ENCODE results near the gene SPPL2B. TPM values are rescaled to one million over a fixed set of nuclear protein-coding genes. Genes with fewer than 3 reads are reported as not detected.

Gene SPPL2B
- total RNA-seq, 1 experiment from 2014 or later: 73.7 TPM

DNA sequence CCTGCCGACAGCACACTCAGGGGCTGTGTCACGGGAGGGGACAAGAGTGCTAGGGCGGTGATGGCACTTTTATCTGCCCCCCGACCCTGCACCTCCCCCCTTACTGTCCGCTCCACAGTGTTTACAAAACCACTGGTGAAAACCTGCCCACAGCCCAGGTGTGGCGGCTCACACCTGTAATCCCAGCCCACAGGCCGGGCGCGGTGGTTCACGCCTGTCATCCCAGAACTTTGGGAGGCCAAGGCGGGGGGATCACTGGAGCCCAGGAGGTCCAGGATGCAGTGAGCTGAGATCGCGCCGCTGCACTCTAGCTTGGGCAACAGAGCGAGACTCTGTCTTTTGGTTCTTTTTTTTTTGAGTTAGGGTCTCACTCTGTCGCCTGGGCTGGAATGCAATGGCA, 32.3 kb upstream of the SPPL2B start:
- WGBS (ENCODE audit: extremely low coverage, insufficient read length, low lambda C conversion rate): no CpG with 5 or more reads among the region's 16 CpGs

More for the DNA sequence above, 32.3 kb upstream of the SPPL2B start:
- Histone ChIP-seq H3K18ac (ENCODE audit: insufficient read length, low read depth, low read length) (no peak overlapping the region), H3K56ac (ENCODE audit: insufficient read length, low read depth, low read length) (no peak overlapping the region), H2AFZ (ENCODE audit: low read length) (no peak overlapping the region), H2BK20ac (ENCODE audit: low read depth, low read length, poor library complexity, severe bottlenecking) (no peak overlapping the region), H4K20me1 (ENCODE audit: control insufficient read depth, insufficient read depth, insufficient read length) (no peaks in the 10 kb centered on the region), H2AK5ac (ENCODE audit: insufficient read length, low read length) (no peak overlapping the region), H2BK5ac (ENCODE audit: insufficient read length, low read length) (no peak overlapping the region), H3K27ac (ENCODE audit: insufficient read length, low read depth, low read length) (no peak overlapping the region), H3T11ph (ENCODE audit: low read length) (no peak overlapping the region), H3K4me2 (ENCODE audit: insufficient read depth, insufficient read length, low read length) (no peak overlapping the region), H3K4ac (ENCODE audit: low read depth, low read length) (no peak overlapping the region), H3K79me2 (ENCODE audit: insufficient read depth, low read length) (no peaks in the 10 kb centered on the region), H3K4me1 (ENCODE audit: insufficient read depth, low read length) (no peaks in the 10 kb centered on the region), H2BK120ac (ENCODE audit: low read depth, low read length, poor library complexity, severe bottlenecking) (no peak overlapping the region), H3K9me3 (ENCODE audit: control insufficient read depth, low read depth, low read length) (no peaks in the 10 kb centered on the region), H3K9ac (ENCODE audit: extremely low read depth, insufficient read length, low read length) (no peak overlapping the region), H2BK15ac (ENCODE audit: low read depth, low read length) (no peak overlapping the region), H3K27me3 (ENCODE audit: insufficient read depth, low read length) (peaks cover 8% of the 10 kb centered on the region; the same call in 1 of the 2 replicates), H4K91ac (ENCODE audit: insufficient read length, low read depth, low read length) (no peak overlapping the region), H4K5ac (ENCODE audit: insufficient read length, low read depth, low read length) (no peak overlapping the region), H4K8ac (replicated peaks; ENCODE audit: insufficient read length, low read depth, low read length) (no peak overlapping the region), H3K23me2 (ENCODE audit: insufficient read length, low read depth, low read length, poor library complexity, severe bottlenecking) (no peaks in the 10 kb centered on the region), H3K14ac (ENCODE audit: insufficient read depth, low read length) (no peak overlapping the region), H3K23ac (ENCODE audit: insufficient read length, low read depth, low read length) (no peak overlapping the region), H3K79me1 (ENCODE audit: insufficient read depth, low read depth, low read length, poor library complexity, severe bottlenecking) (no peaks in the 10 kb centered on the region), H2BK12ac (ENCODE audit: insufficient read length, low read depth, low read length) (no peak overlapping the region)
- no peaks in the 10 kb centered on the region for H3K36me3 Mint-ChIP-seq (ENCODE audit: insufficient read depth in 1 of 3, low read depth in 3 of 3)
- H3K4me1 Mint-ChIP-seq: peaks cover 0 to 7% of the 10 kb centered on the region in 2 experiments; a peak in 2 of 4 replicates
- peaks cover 58% of the 10 kb centered on the region for H3K27me3 Mint-ChIP-seq (ENCODE audit: low read depth)
- TF ChIP-seq, protein P1, sequence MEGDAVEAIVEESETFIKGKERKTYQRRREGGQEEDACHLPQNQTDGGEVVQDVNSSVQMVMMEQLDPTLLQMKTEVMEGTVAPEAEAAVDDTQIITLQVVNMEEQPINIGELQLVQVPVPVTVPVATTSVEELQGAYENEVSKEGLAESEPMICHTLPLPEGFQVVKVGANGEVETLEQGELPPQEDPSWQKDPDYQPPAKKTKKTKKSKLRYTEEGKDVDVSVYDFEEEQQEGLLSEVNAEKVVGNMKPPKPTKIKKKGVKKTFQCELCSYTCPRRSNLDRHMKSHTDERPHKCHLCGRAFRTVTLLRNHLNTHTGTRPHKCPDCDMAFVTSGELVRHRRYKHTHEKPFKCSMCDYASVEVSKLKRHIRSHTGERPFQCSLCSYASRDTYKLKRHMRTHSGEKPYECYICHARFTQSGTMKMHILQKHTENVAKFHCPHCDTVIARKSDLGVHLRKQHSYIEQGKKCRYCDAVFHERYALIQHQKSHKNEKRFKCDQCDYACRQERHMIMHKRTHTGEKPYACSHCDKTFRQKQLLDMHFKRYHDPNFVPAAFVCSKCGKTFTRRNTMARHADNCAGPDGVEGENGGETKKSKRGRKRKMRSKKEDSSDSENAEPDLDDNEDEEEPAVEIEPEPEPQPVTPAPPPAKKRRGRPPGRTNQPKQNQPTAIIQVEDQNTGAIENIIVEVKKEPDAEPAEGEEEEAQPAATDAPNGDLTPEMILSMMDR (conservative IDR thresholded peaks at IDR 0.05): no peak
- DNase-seq: no peak
- no peak overlapping the region for H3K4me3 Mint-ChIP-seq
- H3K9me3 Mint-ChIP-seq: no peaks in the 10 kb centered on the region
- no peak overlapping the region for H3K27ac Mint-ChIP-seq

Measured in H9 (cell line).